ENCODE data around the gene CAB39.
"Not testable (repeated sequence)": the region's sequence is repeated elsewhere in the genome, so short reads cannot be mapped to it uniquely, and the experiment has no call there.

CAB39 gene

GRCh38 chr2:230684270-230685168 lies 28.1 kb upstream of the CAB39 start:
- DNase-seq, result no peak

DNA sequence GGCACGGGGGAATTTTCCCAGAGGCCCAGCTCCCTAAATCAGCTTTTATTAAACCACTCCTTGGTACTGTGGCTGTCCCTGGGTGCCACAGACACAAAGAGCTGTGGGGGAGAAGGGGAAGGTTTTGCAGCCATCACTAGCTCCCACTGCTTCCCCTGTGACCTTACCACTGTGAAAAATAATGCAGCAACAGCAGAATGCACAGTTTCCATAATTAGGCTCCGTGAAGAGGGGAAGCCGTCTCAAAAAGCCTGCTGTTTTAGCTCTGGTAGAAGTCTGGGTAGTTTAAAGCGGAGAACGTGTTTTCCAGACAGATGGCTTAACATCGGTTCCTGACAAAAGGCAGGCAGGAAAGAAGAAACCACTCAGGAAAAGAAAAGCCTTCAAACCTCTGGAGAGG lies 27.5 kb upstream of the CAB39 start:
- DNase-seq, result peak; percentile 5

DNA sequence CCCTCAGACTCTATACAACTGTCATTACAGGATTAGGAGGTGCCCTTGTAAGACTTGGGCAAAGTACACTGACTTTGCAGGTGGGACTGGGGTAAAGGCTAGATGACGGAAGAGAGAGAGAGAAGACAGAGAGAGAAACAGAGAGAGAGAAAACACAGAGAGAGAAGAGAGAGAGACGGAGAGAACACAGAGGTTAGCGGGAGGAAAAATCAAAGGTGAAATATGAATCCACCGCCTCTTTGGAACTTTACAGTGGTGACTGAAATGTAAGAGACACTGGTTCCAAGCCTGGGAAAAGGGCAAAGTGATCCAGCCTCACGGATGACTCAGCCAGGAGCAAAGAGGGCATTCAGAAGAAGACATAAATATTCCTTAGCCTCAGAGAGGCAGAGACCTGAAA lies 25.1 kb upstream of the CAB39 start:
- no peak for DNase-seq

DNA sequence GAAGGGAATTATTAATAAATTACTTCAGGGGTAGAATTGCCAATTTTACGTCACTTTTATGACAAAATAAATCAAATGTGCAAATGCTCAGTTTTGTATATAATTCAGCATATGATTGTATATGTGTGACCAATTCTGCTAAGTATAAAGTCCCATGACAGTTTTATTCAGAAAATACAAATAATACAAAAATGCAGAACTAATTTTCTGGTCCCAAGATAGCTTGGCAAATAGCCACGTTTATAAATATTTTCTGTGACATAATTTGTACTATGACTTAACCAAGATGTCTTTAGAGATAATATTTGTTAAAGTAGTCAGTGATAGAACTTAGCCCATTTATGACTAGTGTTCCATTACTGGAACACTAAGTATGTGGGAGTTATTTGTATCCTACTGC lies 24.2 kb upstream of the CAB39 start:
- DNase-seq, result no peak

GRCh38 chr2:230690439-230690838 lies 22.2 kb upstream of the CAB39 start:
- DNase-seq, result no peak

DNA sequence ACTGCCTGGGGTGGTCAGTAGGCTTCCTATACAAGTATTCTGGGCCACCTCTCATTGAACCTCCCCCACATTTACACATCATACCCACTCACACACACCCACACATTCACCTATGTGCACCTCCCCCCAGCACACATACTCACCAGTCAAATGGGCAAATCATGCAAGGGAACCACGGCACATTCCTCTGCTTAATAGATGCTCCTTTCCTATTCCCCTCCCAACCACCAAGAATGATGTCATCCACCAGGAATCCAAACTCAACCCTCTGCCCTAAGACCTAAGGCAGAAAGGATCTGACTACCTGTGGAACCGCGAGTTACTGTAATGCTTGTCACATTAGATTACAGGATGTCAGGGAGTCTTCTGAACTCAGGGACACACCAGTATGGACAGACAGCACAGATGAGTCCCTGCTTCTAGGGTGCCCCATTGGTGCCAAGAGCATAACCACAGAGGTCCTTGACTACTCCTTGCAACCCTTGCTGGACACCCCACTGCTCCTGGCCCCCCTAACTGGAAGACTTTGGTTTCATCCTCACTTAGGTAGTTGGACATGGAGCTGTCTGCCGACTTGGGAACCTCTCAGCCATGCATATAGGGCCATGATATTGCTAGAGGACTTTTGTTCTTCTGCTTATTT lies 21.5 kb upstream of the CAB39 start:
- DNase-seq, result no peak

GRCh38 chr2:230692760-230693159 lies 19.9 kb upstream of the CAB39 start:
- DNase-seq, result no peak

GRCh38 chr2:230693411-230693810 lies 19.2 kb upstream of the CAB39 start:
- no peak for DNase-seq

DNA sequence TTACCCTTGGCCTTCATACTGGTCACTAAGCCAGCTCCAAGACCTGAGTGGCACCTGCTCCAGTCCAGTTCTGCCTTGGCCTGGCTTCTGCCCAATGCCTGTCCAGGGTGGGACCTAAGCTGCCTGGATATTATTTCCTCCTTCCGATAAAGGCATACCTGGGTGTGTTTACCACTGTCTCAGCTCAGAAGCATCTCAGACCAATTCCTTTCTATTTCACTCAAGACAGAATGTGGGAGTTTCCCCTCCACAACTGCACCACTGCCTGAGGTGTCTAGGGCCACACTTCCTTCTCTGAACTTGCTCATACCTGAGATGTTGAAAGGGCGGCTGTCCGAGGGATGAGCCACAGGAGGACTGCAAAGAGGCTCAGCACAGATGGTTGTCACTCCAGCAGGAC lies 18.4 kb upstream of the CAB39 start:
- DNase-seq, result no peak

DNA sequence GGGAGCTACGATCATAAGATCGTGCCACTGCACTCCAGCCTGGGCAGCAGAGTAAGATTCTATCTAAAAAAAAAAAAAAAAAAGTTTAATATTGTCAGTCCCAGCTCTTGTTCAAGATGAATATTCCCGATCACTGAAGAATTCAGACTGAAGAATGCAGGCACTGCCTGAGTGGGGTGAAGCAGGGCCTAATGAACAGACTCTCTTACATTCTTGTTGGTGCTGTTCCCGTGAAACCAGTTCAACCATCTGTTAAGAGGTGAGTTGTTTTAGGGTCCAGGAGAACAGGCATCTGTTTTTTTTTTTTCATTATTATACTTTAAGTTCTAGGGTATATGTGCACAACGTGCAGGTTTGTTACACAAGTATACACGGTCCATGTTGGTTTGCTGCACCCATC lies 17.1 kb upstream of the CAB39 start:
- no peak for DNase-seq

GRCh38 chr2:230696670-230697069 lies 16.0 kb upstream of the CAB39 start:
- no peak for DNase-seq

DNA sequence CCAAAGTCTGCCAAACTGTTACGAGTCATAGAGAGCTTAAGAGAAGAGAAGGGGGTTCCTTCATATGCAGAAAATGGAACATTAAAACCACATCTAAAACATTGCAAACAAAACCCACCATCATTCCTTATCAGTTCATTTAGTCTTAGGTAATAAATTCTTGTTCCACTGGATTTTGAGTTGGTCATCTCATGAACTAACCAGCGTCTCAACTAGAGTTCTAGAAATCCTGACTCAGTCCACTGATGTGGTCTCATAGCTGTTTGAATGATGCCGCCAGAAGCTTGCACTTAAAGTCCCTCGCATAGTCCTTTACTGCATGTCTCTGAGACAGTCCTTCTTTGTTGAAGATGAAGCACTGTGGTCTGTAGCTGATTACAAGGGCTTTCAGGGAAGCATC lies 15.0 kb upstream of the CAB39 start:
- DNase-seq, result no peak

DNA sequence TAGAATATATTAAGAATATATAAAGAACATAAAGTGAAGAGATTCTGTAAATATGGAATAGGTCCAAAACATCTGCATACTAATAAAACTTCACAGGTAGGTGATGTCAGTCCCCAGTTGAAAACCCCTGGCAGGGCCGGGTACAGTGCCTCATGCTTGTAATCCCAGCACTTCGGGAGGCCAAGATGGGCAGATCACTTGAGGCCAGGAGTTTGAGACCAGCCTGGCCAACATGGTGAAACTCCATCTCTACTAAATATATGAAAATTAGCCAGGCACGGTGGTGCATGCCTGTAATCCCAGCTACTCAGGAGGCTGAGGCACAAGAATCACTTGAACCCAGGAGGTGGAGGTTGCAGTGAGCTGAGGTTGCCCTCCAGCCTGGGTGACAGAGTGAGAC lies 13.9 kb upstream of the CAB39 start:
- DNase-seq, result not testable (repeated sequence)

DNA sequence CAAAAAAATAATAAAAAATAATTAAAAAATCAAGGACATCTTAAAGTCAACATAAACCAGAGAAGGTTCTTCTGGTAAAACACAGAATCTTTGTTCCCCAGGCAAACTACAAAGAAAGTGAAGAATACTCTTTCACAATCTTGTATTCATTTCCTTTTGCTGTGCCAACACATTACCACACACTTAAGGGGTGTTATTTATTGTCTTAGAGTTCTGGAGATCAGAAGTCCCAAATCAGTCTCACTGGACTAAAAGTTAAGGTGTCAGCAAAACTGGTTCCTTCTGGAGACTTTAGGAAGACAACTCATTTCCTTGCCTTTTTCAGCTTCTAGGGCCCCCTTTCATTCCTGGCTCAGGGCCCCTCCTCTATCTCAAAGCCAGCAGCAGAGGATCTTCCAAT lies 12.2 kb upstream of the CAB39 start:
- DNase-seq, result no peak

GRCh38 chr2:230701308-230701707 lies 11.3 kb upstream of the CAB39 start:
- no peak for DNase-seq

- not testable (repeated sequence) for DNase-seq
Measured at GRCh38 chr2:230702457-230702856, 10.2 kb upstream of the CAB39 start.

- DNase-seq, result no peak
Measured at GRCh38 chr2:230703514-230703913, 9.1 kb upstream of the CAB39 start.

DNA sequence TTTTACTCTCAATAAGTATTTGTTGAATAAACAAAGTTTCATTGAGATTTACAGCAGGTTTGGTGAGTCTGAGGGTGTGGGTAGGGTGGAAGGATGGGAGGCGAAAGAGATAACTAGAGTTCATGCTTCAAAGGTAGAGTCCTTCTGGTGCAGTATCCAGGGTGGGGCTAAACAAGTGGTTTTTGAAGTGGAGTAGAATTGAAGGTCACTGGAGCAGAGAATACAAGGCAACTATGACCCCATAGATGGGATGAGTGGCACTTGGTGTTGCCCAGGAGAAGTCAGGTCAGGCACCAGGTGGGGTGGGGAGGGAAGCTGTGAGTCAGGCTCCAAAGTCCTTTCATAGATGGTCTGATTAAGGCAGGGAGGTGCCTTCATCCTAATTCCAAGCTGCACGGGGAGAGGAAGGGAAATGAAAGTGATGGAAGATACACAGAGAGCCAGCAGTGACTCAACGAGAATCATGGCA lies 6.6 kb upstream of the CAB39 start:
- no peak for DNase-seq

DNA sequence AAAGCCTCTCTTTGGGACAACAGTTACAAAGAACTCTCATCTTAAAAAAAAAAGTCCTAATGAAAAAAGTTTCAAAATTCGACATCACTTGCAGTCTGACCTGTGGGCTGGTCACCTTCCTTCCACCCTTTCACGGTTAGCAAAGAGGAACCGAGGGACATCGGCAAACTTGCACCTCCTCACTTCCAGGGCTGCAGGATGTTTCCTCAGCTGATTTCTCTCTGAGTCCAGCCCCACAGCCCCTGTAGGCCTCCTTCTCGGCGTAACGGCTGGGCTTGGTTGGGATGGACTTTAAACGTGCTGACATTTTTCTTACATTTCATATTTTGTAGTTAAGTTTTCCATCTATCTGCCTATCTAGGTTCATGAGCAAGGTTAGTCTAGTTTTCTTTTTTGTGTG lies 5.7 kb upstream of the CAB39 start:
- no peak for DNase-seq

GRCh38 chr2:230708204-230708603 lies 4.4 kb upstream of the CAB39 start:
- no peak for DNase-seq

GRCh38 chr2:230711224-230711623 lies 1.4 kb upstream of the CAB39 start:
- no peak for DNase-seq

GRCh38 chr2:230713331-230714135 lies 891 bp downstream of the CAB39 start:
- DNase-seq, result no peak

- DNase-seq, result no peak
Measured at GRCh38 chr2:230714136-230714480, 1.5 kb downstream of the CAB39 start.

DNA sequence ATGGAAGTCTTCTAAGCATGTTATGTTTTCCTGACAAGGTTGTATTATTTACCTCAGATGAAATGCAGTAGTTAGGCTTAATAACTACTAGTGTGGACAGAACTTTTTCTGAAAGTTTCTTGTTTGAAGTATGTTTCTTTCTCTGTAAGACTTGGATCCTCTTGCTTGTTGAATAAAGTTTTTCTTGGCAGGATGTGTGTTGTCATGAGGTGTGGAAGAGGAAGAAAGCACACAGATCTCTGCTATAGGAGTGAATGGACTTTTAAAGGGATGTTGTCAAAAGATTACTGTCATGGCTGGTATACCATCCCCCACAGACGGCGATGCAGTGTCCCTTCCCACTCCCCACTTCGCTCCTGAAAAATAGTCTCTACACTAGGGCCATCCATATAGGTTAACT lies 2.6 kb downstream of the CAB39 start:
- DNase-seq, result no peak
